B cell (primary cell): ENCODE data around the gene COPA. TPM values are rescaled to one million over a fixed set of nuclear protein-coding genes. Genes with fewer than 3 reads are reported as not detected.

ENCODE experiments used
- ATAC-seq: fragments of 200-7000 bp; cut with Tn5 transposase; one replicate; pipeline ENCODE4 v1.10.0; 2021; ENCODE audit warnings: low read depth, mild to moderate bottlenecking, moderate number of reproducible peaks, moderate library complexity
- CTCF ChIA-PET: fragments of 350-600 bp; sonication (Branson Sonifier 250); formaldehyde crosslinking; loops from one replicate; lab custom pipeline; 2021; ENCODE audit warnings: antibody characterized with exemption, inconsistent platforms; lab: Charles Lee
- POLR2A ChIA-PET: fragments of 350-600 bp; sonication (Branson Sonifier 250); formaldehyde crosslinking; loops from one replicate; lab custom pipeline; 2021; ENCODE audit warnings: antibody characterized with exemption; lab: Charles Lee
- DNase-seq: peaks from one replicate; pipeline ENCODE4 v3.0.0; 2013
- H2AFZ ChIP-seq: 2 replicates; pipeline ENCODE4 v1.6.1; 2012; ENCODE audit warnings: mild to moderate bottlenecking, low read depth, low read length; ENCODE audit not compliant: insufficient read depth, poor library complexity, severe bottlenecking
- H3K27ac ChIP-seq, 2 donors: 1 replicate in 1 of 2; 2 replicates in 1 of 2; pipeline ENCODE4 v1.5.1; 2012 to 2013; ENCODE audit warnings: low read length in 2 of 2, mild to moderate bottlenecking in 2 of 2, moderate library complexity in 1 of 2
- H3K27me3 ChIP-seq, 4 experiments: fragments of 200-600 bp in 1 of 4; sonication (generic) in 1 of 4; replicated peaks in 1 of 4; 1 replicate in 2 of 4; 2 replicates in 2 of 4; pipeline versions ENCODE4 v1.6.1 to v1.7.0; 2013 to 2016; ENCODE audit warnings: low read length in 3 of 4, mild to moderate bottlenecking in 2 of 4, mixed read lengths in 1 of 4, moderate library complexity in 1 of 4; ENCODE audit not compliant: insufficient read depth in 4 of 4, control insufficient read depth in 3 of 4; ENCODE audit errors: control extremely low read depth in 1 of 4
- H3K36me3 ChIP-seq, 2 experiments: replicated peaks in 1 of 2; 1 replicate in 1 of 2; 2 replicates in 1 of 2; pipeline versions ENCODE4 v1.6.1 to v1.7.1; 2013; ENCODE audit warnings: low read length in 1 of 2; ENCODE audit not compliant: insufficient read depth in 2 of 2, control insufficient read depth in 1 of 2; ENCODE audit errors: control extremely low read depth in 1 of 2, extremely low read depth in 1 of 2
- H3K4me1 ChIP-seq, 2 donors: fragments of 200-600 bp in 1 of 2; sonication (generic) in 1 of 2; 1 replicate in 1 of 2; 2 replicates in 1 of 2; pipeline versions ENCODE4 v1.5.1 to v1.6.1; 2013 to 2017; ENCODE audit warnings: low read length in 2 of 2; ENCODE audit not compliant: control insufficient read depth in 2 of 2, insufficient read depth in 2 of 2
- H3K4me2 ChIP-seq: replicated peaks from 2 replicates; pipeline ENCODE3; 2012; ENCODE audit warnings: mild to moderate bottlenecking, low read depth, low read length; ENCODE audit not compliant: poor library complexity, severe bottlenecking
- H3K4me3 ChIP-seq, 5 experiments: fragments of 200-600 bp in 1 of 5; sonication (generic) in 1 of 5; 1 replicate in 3 of 5; 2 replicates in 2 of 5; pipeline versions ENCODE4 v1.5.1 to v1.7.0; 2011 to 2016; ENCODE audit warnings: low read length in 4 of 5, mild to moderate bottlenecking in 4 of 5, low read depth in 2 of 5, control low read depth in 1 of 5, moderate library complexity in 1 of 5; ENCODE audit not compliant: insufficient read depth in 1 of 5; ENCODE audit errors: control extremely low read depth in 1 of 5, extremely low read depth in 1 of 5
- H3K79me2 ChIP-seq: fragments of 200-600 bp; sonication (generic); one replicate; pipeline ENCODE4 v1.6.0; 2016; ENCODE audit warnings: low read length; ENCODE audit not compliant: control insufficient read depth, insufficient read depth
- H3K9ac ChIP-seq: fragments of 200-600 bp; sonication (generic); 2 replicates; pipeline ENCODE4 v1.6.1; 2017; ENCODE audit warnings: mild to moderate bottlenecking, low read length, moderate library complexity
- H3K9me3 ChIP-seq, 3 donors: one replicate each; pipeline versions ENCODE4 v1.6.1 to v1.7.1; 2013; ENCODE audit warnings: low read length in 2 of 3; ENCODE audit not compliant: control insufficient read depth in 2 of 3, insufficient read depth in 1 of 3; ENCODE audit errors: control extremely low read depth in 1 of 3
- H4K20me1 ChIP-seq: 2 replicates; pipeline ENCODE4 v1.6.0; 2012; ENCODE audit warnings: mild to moderate bottlenecking, low read length; ENCODE audit not compliant: insufficient read depth, control insufficient read depth, poor library complexity, severe bottlenecking
- H3K27ac Mint-ChIP-seq: one replicate; pipeline ENCODE4 v1.8.0; 2021; ENCODE audit warnings: mixed read lengths
- H3K27me3 Mint-ChIP-seq: one replicate; pipeline ENCODE4 v1.8.0; 2021; ENCODE audit warnings: mixed read lengths
- H3K4me1 Mint-ChIP-seq: one replicate; pipeline ENCODE4 v1.8.0; 2021; ENCODE audit warnings: mixed read lengths
- H3K4me3 Mint-ChIP-seq: one replicate; pipeline ENCODE4 v1.8.0; 2021; ENCODE audit warnings: mixed read lengths
- H3K9me3 Mint-ChIP-seq: one replicate; pipeline ENCODE4 v1.8.0; 2022; ENCODE audit warnings: mixed read lengths; ENCODE audit not compliant: insufficient read depth
- CTCF ChIP-seq: fragments of 200-600 bp; IDR thresholded peaks from one replicate; pipeline ENCODE4 v1.8.0; 2022; ENCODE audit warnings: antibody characterized with exemption, mild to moderate bottlenecking
- EZH2 ChIP-seq: IDR thresholded peaks from 2 replicates; pipeline ENCODE4 v1.6.1; 2012; ENCODE audit warnings: borderline replicate concordance, low read depth, mild to moderate bottlenecking, moderate library complexity, low read length; ENCODE audit not compliant: insufficient read depth, poor library complexity, severe bottlenecking
- WGBS: methylation state at CpG from one replicate; pipeline ENCODE4 v1.1.5; 2013; ENCODE audit warnings: missing lambda C conversion rate; ENCODE audit not compliant: insufficient coverage; 5-methylcytosine and 5-hydroxymethylcytosine counted together
- intact Hi-C: fragments of 100-400 bp; cut with micrococcal nuclease; formaldehyde crosslinking; loops from one replicate; pipeline ENCODE4 v1.10.0; 2022
- polyA plus RNA-seq: library from polyadenylated mRNA; depleted of rRNA; stranded (reverse); fragments of >200 nt; gene quantifications from 2 replicates; pipeline ENCODE4 v1.2.3, GENCODE V29; 2012
- total RNA-seq, 2 donors: library from RNA; stranded (reverse); fragments of 120-200 nt in 1 of 2; gene quantifications; 1 replicate in 1 of 2; 2 replicates in 1 of 2; pipeline versions ENCODE4 v1.2.3 to v1.2.4, GENCODE V29; 2013 to 2022

The COPA gene
- total and polyA plus RNA-seq, 2 donors (not counting 1 experiment from before 2014, with no cell fraction given): 39.1 to 168 TPM

GRCh38 chr1:160377585-160378206, 34.6 kb upstream of the COPA start:
- H3K9me3 Mint-ChIP-seq: no peaks in the 10 kb centered on the region
- CTCF ChIA-PET: interaction anchor here (0.6 to 7.8 kb wide), 28 partner anchors 9 to 331 kb away, joined by 3 to 79 read pairs (median 6); partner anchors contain the start of genes DCAF8 and NCSTN
- H3K27ac ChIP-seq: no peak overlapping the region
- TF ChIP-seq CTCF (no peak), EZH2 (no peak)
- no peaks in the 10 kb centered on the region for H3K79me2 ChIP-seq
- POLR2A ChIA-PET: interaction anchor here (0.5 to 0.6 kb wide), 2 partner anchors 66 to 689 kb away, joined by 5 to 8 read pairs; no protein-coding TSS in a partner anchor
- H3K27me3 Mint-ChIP-seq: no peaks in the 10 kb centered on the region
- H3K36me3 ChIP-seq: no peaks in the 10 kb centered on the region
- no peak for ATAC-seq
- 85% methylated on average over 5 of the region's 7 CpGs for WGBS
- H4K20me1 ChIP-seq: no peaks in the 10 kb centered on the region
- DNase-seq: no peak
- no peak overlapping the region for H3K4me2 ChIP-seq
- no peak overlapping the region for H3K27ac Mint-ChIP-seq
- H2AFZ ChIP-seq: no peak overlapping the region
- H3K9ac ChIP-seq: no peak overlapping the region
- H3K4me3 Mint-ChIP-seq: no peak overlapping the region
- intact Hi-C loops: loop anchor here (2.0 to 5.0 kb wide), 3 partner anchors 23 to 87 kb away; partner anchors contain the start of genes COPA and NCSTN
- no peak overlapping the region for H3K4me3 ChIP-seq
- peaks cover 24% of the 10 kb centered on the region for H3K4me1 Mint-ChIP-seq
- no peaks in the 10 kb centered on the region for H3K9me3 ChIP-seq
- peaks cover 19 to 23% of the 10 kb centered on the region in 2 donors for H3K4me1 ChIP-seq
- H3K27me3 ChIP-seq: no peaks in the 10 kb centered on the region

GRCh38 chr1:160376525-160377131, 33.6 kb upstream of the COPA start:
- H3K27ac ChIP-seq: no peak overlapping the region
- 19% methylated on average over 2 of the region's 5 CpGs for WGBS
- no peaks in the 10 kb centered on the region for H4K20me1 ChIP-seq
- no peak overlapping the region for H3K9ac ChIP-seq
- no peaks in the 10 kb centered on the region for H3K36me3 ChIP-seq
- intact Hi-C loops: loop anchor here (1.0 to 5.0 kb wide), 6 partner anchors 22 to 275 kb away; partner anchors contain the start of genes COPA and NCSTN
- POLR2A ChIA-PET: interaction anchor here (0.5 to 1.4 kb wide), 4 partner anchors 26 to 690 kb away, joined by 3 to 8 read pairs (median 4); partner anchors contain the start of gene IGSF8
- peak overlapping the region in 1 of 5 experiments; percentile 21 for H3K4me3 ChIP-seq
- CTCF ChIA-PET: interaction anchor here (0.7 to 7.8 kb wide), 55 partner anchors 8 to 330 kb away, joined by 3 to 79 read pairs (median 4); partner anchors contain the start of genes ATP1A4, DCAF8, NCSTN and PEX19
- ATAC-seq (peak; percentile 67), DNase-seq (peak; percentile 76)
- H3K4me1 Mint-ChIP-seq: peaks cover 24% of the 10 kb centered on the region
- TF ChIP-seq EZH2: no peak
- TF ChIP-seq CTCF: peak; percentile 83
- peak overlapping the region; percentile 71 for H2AFZ ChIP-seq
- H3K4me2 ChIP-seq: peak overlapping the region; percentile 63
- no peaks in the 10 kb centered on the region for H3K9me3 Mint-ChIP-seq
- no peaks in the 10 kb centered on the region for H3K27me3 Mint-ChIP-seq
- H3K27ac Mint-ChIP-seq: peak overlapping the region; percentile 60
- H3K4me1 ChIP-seq: peaks cover 19 to 23% of the 10 kb centered on the region in 2 donors
- H3K79me2 ChIP-seq: no peaks in the 10 kb centered on the region
- no peaks in the 10 kb centered on the region for H3K27me3 ChIP-seq
- H3K4me3 Mint-ChIP-seq: peak overlapping the region; percentile 70
- no peaks in the 10 kb centered on the region for H3K9me3 ChIP-seq
